A549 (cell line): ENCODE results near the gene RFWD3.

ENCODE experiments used
- CTCF ChIP-seq: fragments of >200 bp; sonication (Bioruptor Twin); formaldehyde crosslinking; IDR thresholded peaks from 3 replicates; pipeline ENCODE4 v1.5.1; 2016
- E2F6 ChIP-seq: IDR thresholded peaks from 2 replicates; pipeline ENCODE4 v1.6.1; 2012; ENCODE audit warnings: low read depth, borderline replicate concordance
- EP300 ChIP-seq, 2 experiments: fragments of >200 bp; sonication (Bioruptor Twin); formaldehyde crosslinking; IDR thresholded peaks; 2 replicates in 1 of 2; 3 replicates in 1 of 2; pipeline ENCODE4 v1.6.1; 2016 to 2017
- HDAC2 ChIP-seq: fragments of 200-600 bp; sonication (generic); IDR thresholded peaks from 2 replicates; pipeline ENCODE4 v1.6.1; 2016
- HMGXB4 ChIP-seq: fragments of 250-450 bp; sonication (Bioruptor Pico); IDR thresholded peaks from 2 replicates; pipeline ENCODE4 v1.5.0; 2021; ENCODE audit warnings: mild to moderate bottlenecking, moderate library complexity, borderline replicate concordance
- HOXB5 ChIP-seq: fragments of 250-450 bp; sonication (Bioruptor Pico); IDR thresholded peaks from 2 replicates; pipeline ENCODE4 v1.5.0; 2020; ENCODE audit warnings: mild to moderate bottlenecking, moderate library complexity
- MAX ChIP-seq: IDR thresholded peaks from 2 replicates; pipeline ENCODE4 v1.6.1; 2012
- MYC ChIP-seq: IDR thresholded peaks from 2 replicates; pipeline ENCODE4 v1.6.1; 2012; ENCODE audit warnings: mild to moderate bottlenecking, inconsistent platforms, low read length, improper control_type of control experiment, borderline replicate concordance
- NR3C1 ChIP-seq: fragments of >200 bp; sonication (Bioruptor Twin); formaldehyde crosslinking; IDR thresholded peaks from 3 replicates; pipeline ENCODE4 v1.6.1; 2017
- POLR2A ChIP-seq: IDR thresholded peaks from 2 replicates; pipeline ENCODE4 v1.6.1; 2012; ENCODE audit warnings: mild to moderate bottlenecking, low read length
- REST ChIP-seq: fragments of 200-600 bp; sonication (generic); IDR thresholded peaks from 2 replicates; pipeline ENCODE4 v1.6.1; 2016; ENCODE audit warnings: antibody characterized with exemption, mild to moderate bottlenecking, moderate library complexity
- RNF2 ChIP-seq: fragments of 200-600 bp; sonication (generic); IDR thresholded peaks from 2 replicates; pipeline ENCODE4 v1.6.1; 2016; ENCODE audit warnings: low read depth, mild to moderate bottlenecking, antibody characterized with exemption, moderate library complexity, borderline replicate concordance

GRCh38 chr16:74585846-74586443 is 80.7 kb downstream of the RFWD3 start:
- TF ChIP-seq EP300 (IDR thresholded peaks at IDR 0.05) (no peak), POLR2A (no peak), CTCF (no peak), HOXB5 (CRISPR knock-in tag) (no peak), MYC (no peak), HDAC2 (no peak), RNF2 (no peak), REST (no peak), HMGXB4 (CRISPR knock-in tag) (no peak), MAX (no peak), E2F6 (no peak), NR3C1 (no peak)
